Stomach (tissue), 9 donors: ENCODE measurements around the gene MRPS16. TPM values are rescaled to one million over a fixed set of nuclear protein-coding genes. Genes with fewer than 3 reads are reported as not detected.
A peak's percentile ranks its signal among the peaks of the same experiment; 100 is the strongest.

Experiments used
- DNase-seq, 2 donors: peaks; one replicate each; pipeline versions ENCODE4 v3.0.0 to v3.0.0-alpha.2; 2013 to 2019
- H3K27ac ChIP-seq, 5 donors: fragments of 200-600 bp in 4 of 5; sonication (generic) in 4 of 5; one replicate each; pipeline ENCODE4 v1.5.1; 2013 to 2019; ENCODE audit warnings: mild to moderate bottlenecking in 1 of 5, moderate library complexity in 1 of 5
- H3K27me3 ChIP-seq, 3 donors: fragments of 200-600 bp; sonication (generic); one replicate each; pipeline ENCODE4 v1.5.1; 2017 to 2019; ENCODE audit warnings: mixed run types in 1 of 3
- H3K36me3 ChIP-seq, 4 donors: fragments of 200-600 bp; sonication (generic); 1 replicate in 3 of 4; 2 replicates in 1 of 4; pipeline ENCODE4 v1.5.1; 2016 to 2019
- H3K4me1 ChIP-seq, 4 donors: fragments of 200-600 bp; sonication (generic); one replicate each; pipeline ENCODE4 v1.5.1; 2016 to 2019
- H3K4me3 ChIP-seq, 4 donors: fragments of 200-600 bp; sonication (generic) in 3 of 4; one replicate each; pipeline ENCODE4 v1.5.1; 2016 to 2019; ENCODE audit warnings: mild to moderate bottlenecking in 1 of 4
- H3K9me3 ChIP-seq, 4 donors: fragments of 200-600 bp; sonication (generic); one replicate each; pipeline ENCODE4 v1.5.1; 2016 to 2019
- CTCF ChIP-seq, 7 experiments: fragments of 450-650 bp in 4 of 7; fragments of 200-600 bp in 3 of 7; sonication (generic) in 3 of 7; IDR thresholded peaks; one replicate each; pipeline ENCODE4 v1.5.1; 2016 to 2019; ENCODE audit warnings: antibody characterized with exemption in 7 of 7, control low read depth in 2 of 7, mild to moderate bottlenecking in 1 of 7
- EP300 ChIP-seq: sonication (generic); formaldehyde crosslinking; IDR thresholded peaks from one replicate; pipeline ENCODE4 v1.6.1; 2017; ENCODE audit warnings: antibody characterized with exemption
- POLR2A ChIP-seq, 4 donors: fragments of 450-650 bp; IDR thresholded peaks; one replicate each; pipeline ENCODE4 v1.6.1; 2016; ENCODE audit warnings: antibody characterized with exemption in 4 of 4, control low read depth in 2 of 4, mild to moderate bottlenecking in 1 of 4, moderate library complexity in 1 of 4
- POLR2AphosphoS5 ChIP-seq, 3 donors: sonication (generic); formaldehyde crosslinking; IDR thresholded peaks; one replicate each; pipeline ENCODE4 v1.6.1; 2016; ENCODE audit warnings: antibody characterized with exemption in 3 of 3
- WGBS, 5 donors: extraction: QIAGEN DNeasy Blood & Tissue Kit in 3 of 5; methylation state at CpG; one replicate each; pipeline versions ENCODE4 v1.1.5 to v1.1.7; 2013 to 2018; 5-methylcytosine and 5-hydroxymethylcytosine counted together
- intact Hi-C: fragments of 100-400 bp; cut with DNase I; formaldehyde crosslinking; loops from one replicate; pipeline ENCODE4 v1.15.1; 2023; ENCODE audit warnings: low total_unique reads
- polyA plus RNA-seq, 3 donors: library from polyadenylated mRNA; stranded (reverse); fragments of 200-250 nt; gene quantifications; one replicate each; pipeline ENCODE4 v1.2.3, GENCODE V29; 2013
- total RNA-seq, 5 donors: library from RNA; depleted of rRNA; stranded (reverse); fragments of >200 nt; gene quantifications; one replicate each; pipeline versions ENCODE4 v1.1.0 to v1.2.3, GENCODE V29; 2014 to 2016
- donor health status: healthy with polysubstance abuse.
- donor health status: Bipolar disorder and iron deficiency.
- donor health status: healthy.

MRPS16 gene
- total and polyA plus RNA-seq, 8 donors: 6.4 to 68.7 (median 55.6) TPM

- Histone ChIP-seq H3K4me1 (no peaks in the 10 kb centered on the region), H3K36me3 (peaks cover 4 to 40% (median 28%) of the 10 kb centered on the region in 4 donors), H3K9me3 (no peaks in the 10 kb centered on the region), H3K27me3 (no peaks in the 10 kb centered on the region), H3K4me3 (no peak overlapping the region), H3K27ac (no peak overlapping the region)
- TF ChIP-seq POLR2AphosphoS5 (IDR thresholded peaks at IDR 0.05) (no peak), POLR2A (IDR thresholded peaks at IDR 0.05) (no peak), CTCF (IDR thresholded peaks at IDR 0.05) (no peak), EP300 (no peak)
- DNase-seq: no peak
- WGBS, 5 donors: 92 to 98% (median 96%) methylated on average over 3 of the region's 3 CpGs
- intact Hi-C loops: no loop called here
Observed at GRCh38 chr10:73210395-73211105, 41.9 kb downstream of the MRPS16 start.

- intact Hi-C loops: no loop called here
Observed at GRCh38 chr10:73209705-73210104, 42.7 kb downstream of the MRPS16 start.

GRCh38 chr10:73207883-73208282, 44.6 kb downstream of the MRPS16 start:
- TF ChIP-seq CTCF (IDR thresholded peaks at IDR 0.05): no peak
- no peak for TF ChIP-seq POLR2AphosphoS5 (IDR thresholded peaks at IDR 0.05)
- no peak for TF ChIP-seq POLR2A (IDR thresholded peaks at IDR 0.05)
- TF ChIP-seq EP300: no peak
- Histone ChIP-seq H3K36me3 (peaks cover 4 to 38% (median 29%) of the 10 kb centered on the region in 4 donors), H3K4me3 (no peak overlapping the region), H3K9me3 (no peaks in the 10 kb centered on the region), H3K4me1 (no peaks in the 10 kb centered on the region), H3K27me3 (no peaks in the 10 kb centered on the region), H3K27ac (no peak overlapping the region)
- intact Hi-C loops: no loop called here
- peak in 1 of 2 donors; percentile 10 for DNase-seq
- WGBS, 5 donors: 83 to 98% (median 93%) methylated on average over 2 of the region's 2 CpGs

More at GRCh38 chr10:73209705-73210104, 42.7 kb downstream of the MRPS16 start:
- Histone ChIP-seq H3K4me1 (no peaks in the 10 kb centered on the region), H3K36me3 (peaks cover 4 to 40% (median 28%) of the 10 kb centered on the region in 4 donors), H3K27me3 (no peaks in the 10 kb centered on the region), H3K4me3 (no peak overlapping the region), H3K27ac (no peak overlapping the region), H3K9me3 (no peaks in the 10 kb centered on the region)
- WGBS, 5 donors: 39 to 73% (median 63%) methylated on average over 1 of the region's 1 CpG
- DNase-seq: peak in 1 of 2 donors; percentile 31
- no peak for TF ChIP-seq EP300
- no peak for TF ChIP-seq CTCF (IDR thresholded peaks at IDR 0.05)
- no peak for TF ChIP-seq POLR2A (IDR thresholded peaks at IDR 0.05)
- no peak for TF ChIP-seq POLR2AphosphoS5 (IDR thresholded peaks at IDR 0.05)

GRCh38 chr10:73206385-73206784, 46.1 kb downstream of the MRPS16 start:
- Histone ChIP-seq H3K4me3 (no peak overlapping the region), H3K9me3 (no peaks in the 10 kb centered on the region), H3K27me3 (no peaks in the 10 kb centered on the region), H3K27ac (no peak overlapping the region), H3K4me1 (no peaks in the 10 kb centered on the region), H3K36me3 (peaks cover 4 to 48% (median 38%) of the 10 kb centered on the region in 4 donors)
- WGBS, 5 donors: 93 to 99% (median 98%) methylated on average over 5 of the region's 5 CpGs
- intact Hi-C loops: no loop called here
- no peak for DNase-seq
- TF ChIP-seq POLR2A (IDR thresholded peaks at IDR 0.05) (no peak), POLR2AphosphoS5 (IDR thresholded peaks at IDR 0.05) (no peak), CTCF (IDR thresholded peaks at IDR 0.05) (no peak), EP300 (no peak)
